Brain pericyte (primary cell): ENCODE results near the gene CACNA1D.

Source experiments
- DNase-seq: peaks from one replicate; pipeline ENCODE4 v3.0.0-alpha.2; 2012; ENCODE audit warnings: low read depth, low spot score

The CACNA1D gene

DNA sequence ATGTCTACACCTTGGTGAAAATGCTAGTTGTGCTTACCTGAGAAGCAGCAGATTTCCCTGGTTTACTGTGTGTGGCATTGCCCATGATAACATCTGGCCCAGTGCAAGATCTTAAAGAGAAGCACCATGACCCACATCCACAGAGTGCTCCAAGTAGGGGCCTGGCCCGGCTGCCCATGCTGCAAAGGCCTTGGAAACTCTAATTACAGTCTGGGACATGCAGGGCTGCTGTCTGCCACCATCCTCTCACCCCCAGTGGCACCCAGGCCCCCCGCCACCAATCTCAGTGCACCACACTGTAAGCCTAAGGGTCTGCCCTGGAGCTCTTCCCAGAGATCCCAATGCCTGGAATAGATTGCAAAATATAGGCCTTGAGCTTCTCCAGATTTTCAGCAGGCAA lies 219.2 kb downstream of the CACNA1D start:
- DNase-seq = no peak

- DNase-seq = no peak
These were observed 221.5 kb downstream of the CACNA1D start for GRCh38 chr3:53715815-53716483.

- DNase-seq = no peak
These were observed 222.6 kb downstream of the CACNA1D start for GRCh38 chr3:53716998-53717397.

GRCh38 chr3:53718462-53718861 lies 224.1 kb downstream of the CACNA1D start:
- no peak for DNase-seq

- no peak for DNase-seq
These were observed 225.4 kb downstream of the CACNA1D start for GRCh38 chr3:53719796-53720195.

DNA sequence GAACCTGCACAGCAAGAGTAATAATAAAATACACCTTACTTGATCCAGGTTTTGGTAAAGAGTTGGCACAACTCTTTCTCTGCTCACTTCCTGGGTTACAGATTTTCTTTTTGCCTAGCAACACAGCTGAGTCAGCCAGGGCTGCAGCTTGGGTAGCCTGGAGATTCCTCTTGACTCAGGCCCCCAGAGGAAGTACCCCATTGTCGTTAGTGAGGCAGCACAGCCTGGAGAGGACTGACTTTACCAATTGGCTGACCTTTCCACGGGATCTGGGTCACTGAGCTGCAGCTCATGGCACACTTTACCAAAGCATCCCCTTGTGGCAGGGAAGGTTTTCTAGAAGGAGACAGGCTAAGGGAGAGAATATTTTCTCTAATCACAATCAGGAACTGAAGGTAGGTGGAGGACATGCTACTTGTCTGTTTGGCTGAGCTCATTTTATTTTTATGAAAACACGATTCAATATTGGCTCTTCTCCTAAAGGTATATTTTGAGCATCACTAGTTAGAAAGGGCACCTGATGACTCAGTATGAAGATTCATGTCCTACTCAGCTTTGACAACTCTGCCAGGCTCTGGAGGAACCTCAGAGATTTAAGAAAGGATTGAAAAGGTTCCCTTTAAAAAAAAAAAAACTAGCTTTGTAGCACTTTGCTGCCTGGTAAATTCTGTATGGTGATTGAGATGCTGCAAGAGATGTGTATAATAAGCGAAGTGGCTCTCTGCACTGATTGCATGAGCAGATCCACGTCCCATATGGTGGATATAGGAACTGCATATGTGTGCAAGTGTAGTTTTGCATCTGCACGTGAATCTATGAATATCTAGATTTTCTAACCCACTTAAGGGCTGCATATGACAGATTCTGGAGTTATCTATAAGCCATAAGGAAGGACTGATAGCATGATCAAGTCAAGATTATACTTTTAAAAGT lies 227.0 kb downstream of the CACNA1D start:
- DNase-seq = no peak

DNA sequence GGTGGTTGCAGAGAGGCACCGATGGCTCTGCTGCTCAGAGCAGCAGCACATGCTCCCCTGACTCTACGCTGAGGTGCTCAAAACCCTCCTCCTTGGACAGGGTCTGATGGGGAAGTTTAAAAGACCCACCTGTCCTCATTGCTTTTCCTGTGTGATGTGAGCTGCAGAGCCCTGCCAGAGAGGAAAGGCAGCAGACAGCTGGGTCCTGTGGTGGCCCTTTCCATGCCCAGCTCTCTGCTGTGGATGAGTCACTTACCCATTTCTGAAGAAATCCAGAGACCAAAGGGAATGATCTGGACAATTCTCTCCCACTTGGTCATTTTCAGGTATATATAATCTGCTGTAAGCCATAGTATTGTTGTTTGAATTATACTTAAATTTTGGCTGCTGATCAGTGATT lies 230.2 kb downstream of the CACNA1D start:
- DNase-seq = no peak

DNA sequence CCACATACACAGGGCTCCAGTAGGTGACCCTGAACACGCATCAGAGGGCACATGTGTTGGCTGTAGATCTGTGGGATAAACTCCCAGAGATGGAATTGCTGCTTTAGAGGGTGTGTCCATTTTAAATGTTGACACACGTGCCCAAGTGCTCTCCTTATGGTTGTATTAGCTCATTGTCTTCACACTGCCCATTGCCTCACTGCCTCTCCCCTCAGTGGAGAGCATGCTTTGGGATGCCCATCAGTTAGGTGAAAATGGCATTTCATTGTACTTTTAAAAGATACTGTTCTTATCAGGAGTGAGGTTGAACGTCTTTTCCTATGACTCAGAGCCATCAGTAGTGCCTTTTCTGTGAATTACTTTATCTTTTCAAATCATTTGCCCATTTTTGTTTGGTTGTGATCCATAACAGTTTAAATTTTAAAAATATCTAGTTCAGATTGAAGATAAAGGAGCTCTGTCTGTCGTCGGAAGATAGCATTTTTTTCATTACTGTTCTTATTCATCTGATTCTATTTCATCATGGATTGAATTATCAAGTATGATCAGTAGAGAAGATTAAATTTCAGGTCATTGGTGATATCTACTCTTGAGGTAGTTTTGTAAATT lies 231.1 kb downstream of the CACNA1D start:
- DNase-seq = no peak

DNA sequence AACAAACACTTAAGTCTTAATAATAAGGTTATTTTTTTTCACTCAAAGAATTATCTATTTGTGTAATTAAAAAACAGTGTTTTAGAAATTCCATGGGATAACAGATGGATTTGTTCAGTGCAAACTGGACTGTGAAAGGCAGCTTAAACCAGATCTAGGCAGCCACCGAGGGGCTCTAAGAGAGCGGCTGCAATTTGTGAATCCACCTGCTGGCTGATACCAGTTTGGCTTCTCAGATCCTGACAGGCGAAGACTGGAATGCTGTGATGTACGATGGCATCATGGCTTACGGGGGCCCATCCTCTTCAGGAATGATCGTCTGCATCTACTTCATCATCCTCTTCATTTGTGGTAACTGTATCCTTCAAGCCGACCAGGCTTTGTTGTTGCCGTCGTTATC lies 232.2 kb downstream of the CACNA1D start:
- DNase-seq = no peak

GRCh38 chr3:53728606-53729005 lies 234.2 kb downstream of the CACNA1D start:
- no peak for DNase-seq

- no peak for DNase-seq
These were observed 234.7 kb downstream of the CACNA1D start for GRCh38 chr3:53729159-53729558.

- DNase-seq = no peak
These were observed 235.2 kb downstream of the CACNA1D start for GRCh38 chr3:53729618-53730017.

GRCh38 chr3:53730576-53730975 lies 236.2 kb downstream of the CACNA1D start:
- no peak for DNase-seq

- DNase-seq = no peak
These were observed 237.7 kb downstream of the CACNA1D start for GRCh38 chr3:53731934-53732624.

GRCh38 chr3:53733446-53733845 lies 239.0 kb downstream of the CACNA1D start:
- no peak for DNase-seq

DNA sequence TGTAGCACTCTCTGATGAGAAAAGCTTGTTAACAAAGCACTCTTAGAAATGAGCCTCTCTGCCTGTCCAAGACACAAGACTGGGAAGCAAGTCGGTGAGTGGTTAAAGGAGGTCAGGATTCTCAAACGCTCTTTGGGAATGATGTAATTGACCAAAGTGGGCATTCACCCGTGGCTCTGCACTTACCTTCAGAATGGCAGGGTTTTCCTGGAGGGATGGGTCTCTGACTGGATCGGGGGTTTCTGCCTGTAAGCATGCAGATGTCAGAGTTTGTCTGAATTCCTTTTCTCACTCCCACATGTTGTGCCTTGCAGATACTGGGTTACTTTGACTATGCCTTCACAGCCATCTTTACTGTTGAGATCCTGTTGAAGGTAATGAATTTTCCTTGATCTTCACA lies 245.6 kb downstream of the CACNA1D start:
- no peak for DNase-seq

GRCh38 chr3:53740956-53741355 lies 246.5 kb downstream of the CACNA1D start:
- DNase-seq = no peak

GRCh38 chr3:53744351-53744750 lies 249.9 kb downstream of the CACNA1D start:
- no peak for DNase-seq

- DNase-seq = no peak
These were observed 253.1 kb downstream of the CACNA1D start for GRCh38 chr3:53747559-53747958.

GRCh38 chr3:53748512-53749271 lies 254.3 kb downstream of the CACNA1D start:
- DNase-seq = no peak

- DNase-seq = no peak
These were observed 255.0 kb downstream of the CACNA1D start for GRCh38 chr3:53749448-53749847.
